ENCODE measurements around the gene ZRANB3. TPM values are rescaled to one million over a fixed set of nuclear protein-coding genes. Genes with fewer than 3 reads are reported as not detected.

Gene ZRANB3
- total and polyA plus RNA-seq, 2 of the 13 experiments (the other 11 are each of a cell fraction or from before 2014, with no cell fraction given): 5.8 to 25.2 TPM

- H3K36me3 ChIP-seq (replicated peaks in 1 of 2; ENCODE audit: control insufficient read depth in 1 of 2, insufficient read depth in 2 of 2, low read length in 2 of 2): no peaks in the 10 kb centered on the region; a peak in 1 of 5 replicates
- ChIA-PET CTCF (ENCODE audit: low intra/inter-chr PET ratio, low total read pairs) (no interaction called here), POLR2A (no interaction called here)
- no peaks in the 10 kb centered on the region for H3K4me1 ChIP-seq (ENCODE audit: insufficient read depth, low read length)
- no peaks in the 10 kb centered on the region for H4K20me1 ChIP-seq (ENCODE audit: insufficient read depth, low read length)
- BruUV-seq (replicated peaks): no TSS peak
- TF ChIP-seq GFI1 (CRISPR knock-in tag; IDR thresholded peaks at IDR 0.05; ENCODE audit: borderline replicate concordance) (no peak), ATF7 (IDR thresholded peaks at IDR 0.05) (no peak), ATF7 (CRISPR knock-in tag; IDR thresholded peaks at IDR 0.05) (no peak), RXRB (CRISPR knock-in tag; IDR thresholded peaks at IDR 0.05; ENCODE audit: borderline replicate concordance) (no peak), REPIN1 (CRISPR knock-in tag; IDR thresholded peaks at IDR 0.05; ENCODE audit: borderline replicate concordance, low read depth) (no peak), ZSCAN30 (CRISPR knock-in tag; IDR thresholded peaks at IDR 0.05) (no peak), SP140L (CRISPR knock-in tag; IDR thresholded peaks at IDR 0.05; ENCODE audit: borderline replicate concordance) (no peak), HOXA9 (CRISPR knock-in tag; IDR thresholded peaks at IDR 0.05; ENCODE audit: borderline replicate concordance) (no peak), NAIF1 (CRISPR knock-in tag; IDR thresholded peaks at IDR 0.05; ENCODE audit: borderline replicate concordance) (no peak), ETV6 (CRISPR knock-in tag; conservative IDR thresholded peaks at IDR 0.05) (no peak), ASH2L (IDR thresholded peaks at IDR 0.05; ENCODE audit: insufficient read length, low read depth, low read length) (no peak), MYPOP (CRISPR knock-in tag; IDR thresholded peaks at IDR 0.05) (no peak), ZNF232 (CRISPR knock-in tag; IDR thresholded peaks at IDR 0.05; ENCODE audit: borderline replicate concordance) (no peak), ZNF24 (IDR thresholded peaks at IDR 0.05) (no peak), RFX5 (IDR thresholded peaks at IDR 0.05; ENCODE audit: low read depth, low read length) (no peak)
- no peaks in the 10 kb centered on the region for H3K79me2 ChIP-seq (ENCODE audit: insufficient read depth, low read length)
- ATAC-seq (no peak), DNase-seq (ENCODE audit: low spot score) (no peak), FAIRE-seq (no peak)
- H3K9me3 ChIP-seq (ENCODE audit: low read length): no peaks in the 10 kb centered on the region; the same call in 1 of the 2 replicates
- no peak overlapping the region for H3K4me3 ChIP-seq (replicated peaks in 1 of 3; ENCODE audit: insufficient read depth in 1 of 3, low read depth in 2 of 3, low read length in 3 of 3)
- intact Hi-C loops (cut with micrococcal nuclease; ENCODE audit: unreplicated experiment): no loop called here
- H3K27me3 ChIP-seq (ENCODE audit: control insufficient read depth in 1 of 2, insufficient read depth in 2 of 2, low read length in 2 of 2): no peaks in the 10 kb centered on the region
- no peak overlapping the region for H2AFZ ChIP-seq (ENCODE audit: low read length)
- H3K9ac ChIP-seq (ENCODE audit: insufficient read depth, low read depth, low read length): no peak overlapping the region
- in situ Hi-C loops (cut with HindIII; ENCODE audit: extremely low pct_ligation_motif_present, low pct_unique_long_range_greater_than_20kb): no loop called here
- no peak overlapping the region for H3K27ac ChIP-seq (ENCODE audit: extremely low read length, insufficient read depth, low read length)
- H3K4me2 ChIP-seq (ENCODE audit: low read depth, low read length): no peak overlapping the region
Observed at GRCh38 chr2:135190799-135191198, 340.2 kb downstream of the ZRANB3 start.

Data from HepG2 (cell line).